ENCODE data around the gene LIF. TPM values are rescaled to one million over a fixed set of nuclear protein-coding genes. Genes with fewer than 3 reads are reported as not detected.

Gene LIF
- polyA plus RNA-seq, 2 of the 4 experiments (the other 2 are of a cell fraction): 40.7 to 54.5 TPM

DNA sequence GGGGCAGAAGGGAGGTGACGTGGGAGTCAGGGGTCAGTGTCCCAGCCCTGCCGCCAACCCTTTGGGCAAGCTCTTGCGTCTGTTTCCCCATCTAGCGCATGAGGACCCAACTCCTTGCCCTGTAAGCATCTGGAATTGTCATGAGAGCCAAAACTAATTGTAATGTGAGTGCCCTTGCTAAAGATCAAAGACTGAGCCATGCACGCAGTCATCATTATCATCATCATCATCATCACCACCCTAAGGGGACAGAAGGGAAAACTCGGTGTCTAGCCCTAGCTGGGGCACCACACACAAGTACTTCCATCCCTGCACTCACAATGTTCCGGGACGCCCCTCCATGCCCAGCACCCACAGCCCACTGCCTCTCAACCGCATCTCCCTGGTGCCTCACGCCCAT lies 2.5 kb downstream of the LIF start:
- peak overlapping the region; percentile 99 to 100; a peak in 5 of 6 replicates for H3K27ac ChIP-seq
- WGBS (ENCODE audit: missing lambda C conversion rate): 87% methylated on average over 10 of the region's 10 CpGs

GRCh38 chr22:30243661-30244060 lies 2.9 kb downstream of the LIF start:
- no peaks in the 10 kb centered on the region for H3K9me3 ChIP-seq
- TF ChIP-seq, protein P1, sequence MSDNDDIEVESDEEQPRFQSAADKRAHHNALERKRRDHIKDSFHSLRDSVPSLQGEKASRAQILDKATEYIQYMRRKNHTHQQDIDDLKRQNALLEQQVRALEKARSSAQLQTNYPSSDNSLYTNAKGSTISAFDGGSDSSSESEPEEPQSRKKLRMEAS (IDR thresholded peaks at IDR 0.05): 0 out of 2 replicates have a peak, but pooled peaks have one; percentile 13
- no peak for TF ChIP-seq NR3C1 (IDR thresholded peaks at IDR 0.05)
- no peak for TF ChIP-seq POLR2A (IDR thresholded peaks at IDR 0.05; ENCODE audit: low read length)
- POLR2A ChIA-PET: no interaction called here
- 90% methylated on average over 15 of the region's 22 CpGs for WGBS (ENCODE audit: missing lambda C conversion rate)
- H3K4me3 ChIP-seq: no peak overlapping the region
- H3K4me1 ChIP-seq: peaks cover 100% of the 10 kb centered on the region
- no peak overlapping the region; the same call in 2 of the 3 replicates for H3K4me2 ChIP-seq
- H3K27ac ChIP-seq: peak overlapping the region; percentile 99 to 100; a peak in 5 of 6 replicates
- DNase-seq (ENCODE audit: low read depth in 1 of 2, low spot score in 1 of 2): no peak
- no peak for FAIRE-seq
- ATAC-seq: no peak
- CTCF ChIA-PET: interaction anchor here (0.7 to 3.3 kb wide), 4 partner anchors 10 to 1055 kb away, joined by 3 to 14 read pairs (median 7); no protein-coding TSS in a partner anchor

More for the DNA sequence above, 2.5 kb downstream of the LIF start:
- H3K4me1 ChIP-seq: peaks cover 100% of the 10 kb centered on the region
- POLR2A ChIA-PET: no interaction called here
- CTCF ChIA-PET: interaction anchor here (0.7 to 3.3 kb wide), 4 partner anchors 10 to 1054 kb away, joined by 3 to 14 read pairs (median 7); no protein-coding TSS in a partner anchor
- ATAC-seq (no peak), FAIRE-seq (no peak), DNase-seq (ENCODE audit: low read depth in 1 of 2, low spot score in 1 of 2) (no peak)
- no peak overlapping the region for H3K4me3 ChIP-seq
- TF ChIP-seq CTCF (IDR thresholded peaks at IDR 0.05) (no peak), MAZ (IDR thresholded peaks at IDR 0.05; ENCODE audit: borderline replicate concordance, low read depth, low read length) (no peak), PBX3 (IDR thresholded peaks at IDR 0.05) (0 out of 2 replicates have a peak, but pooled peaks have one; percentile 12), ZC3H11A (IDR thresholded peaks at IDR 0.05) (no peak), RCOR1 (IDR thresholded peaks at IDR 0.05; ENCODE audit: low read depth, low read length) (no peak), GATA3 (IDR thresholded peaks at IDR 0.05; ENCODE audit: borderline replicate concordance) (no peak), RFX5 (IDR thresholded peaks at IDR 0.05) (no peak)
- H3K4me2 ChIP-seq: no peak overlapping the region
- H3K9me3 ChIP-seq: no peaks in the 10 kb centered on the region

- ChIA-PET POLR2A (interaction anchor here (0.6 to 1.1 kb wide), 2 partner anchors 14 to 45 kb away, joined by 3 to 6 read pairs; no protein-coding TSS in a partner anchor), CTCF (interaction anchor here (1.2 to 3.3 kb wide), 4 partner anchors 15 to 134 kb away, joined by 3 to 11 read pairs (median 4); no protein-coding TSS in a partner anchor)
- H3K9me3 ChIP-seq: no peaks in the 10 kb centered on the region
- ATAC-seq (peak in 1 of 2 experiments; percentile 1; a peak in 1 of 6 replicates), FAIRE-seq (no peak), DNase-seq (ENCODE audit: low read depth in 1 of 2, low spot score in 1 of 2) (no peak)
- peaks cover 100% of the 10 kb centered on the region for H3K4me1 ChIP-seq
- H3K4me2 ChIP-seq: peak overlapping the region; percentile 26; the same call in 1 of the 3 replicates
- whole genome bisulfite sequencing (ENCODE audit: missing lambda C conversion rate): 68% methylated on average over 8 of the region's 15 CpGs
- peak overlapping the region; percentile 99 to 100 for H3K27ac ChIP-seq
- TF ChIP-seq HOXA7 (CRISPR knock-in tag; IDR thresholded peaks at IDR 0.05) (no peak), FOXS1 (CRISPR knock-in tag; IDR thresholded peaks at IDR 0.05) (no peak), GATA3 (IDR thresholded peaks at IDR 0.05; ENCODE audit: borderline replicate concordance) (no peak), CBX8 (IDR thresholded peaks at IDR 0.05) (no peak), TP53 (CRISPR knock-in tag; IDR thresholded peaks at IDR 0.05) (no peak), CEBPB (IDR thresholded peaks at IDR 0.05) (no peak), E2F6 (IDR thresholded peaks at IDR 0.05; ENCODE audit: borderline replicate concordance, low read depth) (no peak), HOXB13 (CRISPR knock-in tag; IDR thresholded peaks at IDR 0.05; ENCODE audit: low read depth) (no peak; the same call in 1 of the 2 replicates), HOXB5 (CRISPR knock-in tag; IDR thresholded peaks at IDR 0.05) (no peak), EP300 (IDR thresholded peaks at IDR 0.05) (no peak), TFCP2L1 (CRISPR knock-in tag; IDR thresholded peaks at IDR 0.05) (no peak), POLR2A (IDR thresholded peaks at IDR 0.05; ENCODE audit: low read length) (no peak), JUNB (IDR thresholded peaks at IDR 0.05) (no peak), MAZ (IDR thresholded peaks at IDR 0.05; ENCODE audit: borderline replicate concordance, low read depth, low read length) (no peak)
- TF ChIP-seq, protein P2, sequence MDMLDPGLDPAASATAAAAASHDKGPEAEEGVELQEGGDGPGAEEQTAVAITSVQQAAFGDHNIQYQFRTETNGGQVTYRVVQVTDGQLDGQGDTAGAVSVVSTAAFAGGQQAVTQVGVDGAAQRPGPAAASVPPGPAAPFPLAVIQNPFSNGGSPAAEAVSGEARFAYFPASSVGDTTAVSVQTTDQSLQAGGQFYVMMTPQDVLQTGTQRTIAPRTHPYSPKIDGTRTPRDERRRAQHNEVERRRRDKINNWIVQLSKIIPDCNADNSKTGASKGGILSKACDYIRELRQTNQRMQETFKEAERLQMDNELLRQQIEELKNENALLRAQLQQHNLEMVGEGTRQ (IDR thresholded peaks at IDR 0.05): no peak
- no peak overlapping the region for H3K4me3 ChIP-seq
Observed at GRCh38 chr22:30241576-30242371, 4.8 kb downstream of the LIF start.

Data from A549 (cell line).